H1 (cell line): ENCODE measurements around the gene GLRA1. TPM values are rescaled to one million over a fixed set of nuclear protein-coding genes. Genes with fewer than 3 reads are reported as not detected.

Experiments used
- BRCA1 ChIP-seq: IDR thresholded peaks from 2 replicates; pipeline ENCODE4 v1.6.1; 2012; ENCODE audit warnings: low read depth, low read length, improper control_type of control experiment
- CBX5 ChIP-seq: fragments of 300-800, 300-1000 bp; sonication (generic); IDR thresholded peaks from 2 replicates; pipeline ENCODE4 v1.7.1; 2016; ENCODE audit warnings: antibody characterized with exemption, low read length, low read depth
- CEBPB ChIP-seq: IDR thresholded peaks from 2 replicates; pipeline ENCODE4 v1.6.1; 2012; ENCODE audit warnings: low read depth, low read length
- CREB1 ChIP-seq: IDR thresholded peaks from 2 replicates; pipeline ENCODE4 v1.6.1; 2012; ENCODE audit warnings: inconsistent platforms
- JUN ChIP-seq: IDR thresholded peaks from 2 replicates; pipeline ENCODE4 v1.6.1; 2011; ENCODE audit warnings: low read depth, mild to moderate bottlenecking, improper control_type of control experiment, low read length
- KDM4A ChIP-seq: IDR thresholded peaks from one replicate; pipeline ENCODE4 v1.7.1; 2012; ENCODE audit warnings: low read depth, mild to moderate bottlenecking, moderate library complexity, low read length, inconsistent platforms; ENCODE audit not compliant: severe bottlenecking
- NANOG ChIP-seq: IDR thresholded peaks from 2 replicates; pipeline ENCODE4 v1.6.1; 2011; ENCODE audit warnings: low read length, low read depth, mild to moderate bottlenecking, inconsistent platforms; ENCODE audit not compliant: insufficient read depth, poor library complexity, severe bottlenecking
- POU5F1 ChIP-seq: IDR thresholded peaks from 2 replicates; pipeline ENCODE4 v1.6.1; 2011; ENCODE audit warnings: low read depth, mild to moderate bottlenecking, low read length, moderate library complexity
- RAD21 ChIP-seq, 2 experiments: IDR thresholded peaks in 1 of 2; conservative IDR thresholded peaks in 1 of 2; 2 replicates each; pipeline ENCODE4 v1.6.1; 2011; ENCODE audit warnings: low read depth in 2 of 2, low read length in 2 of 2, improper control_type of control experiment in 1 of 2, inconsistent platforms in 1 of 2, mild to moderate bottlenecking in 1 of 2, moderate library complexity in 1 of 2
- SIRT6 ChIP-seq: IDR thresholded peaks from one replicate; pipeline ENCODE4 v1.7.1; 2012; ENCODE audit warnings: low read length, inconsistent platforms
- TEAD4 ChIP-seq: IDR thresholded peaks from 2 replicates; pipeline ENCODE4 v1.6.1; 2012; ENCODE audit warnings: low read depth, low read length, inconsistent platforms, mixed read lengths
- polyA plus RNA-seq, 7 experiments: library from polyadenylated mRNA; depleted of rRNA in 3 of 7; stranded (reverse) in 5 of 7; unstranded in 2 of 7; fragments of >200 nt in 5 of 7; fragments of 200-250 nt in 2 of 7; gene quantifications; 1 replicate in 5 of 7; 2 replicates in 1 of 7; 4 replicates in 1 of 7; pipeline versions ENCODE4 v1.2.1 to v1.2.3, GENCODE V29; 2011 to 2013; ENCODE audit warnings: missing spikeins in 2 of 7, mixed read lengths in 2 of 7
- total RNA-seq: library from RNA; stranded (reverse); fragmentation: NEBNext Ultra II Directional; extraction: Animal tissue kit (Norgen Biotek cat#: 25700); gene quantifications from 2 replicates; pipeline ENCODE4 v1.2.1, GENCODE V29; 2021
- TF ChIP-seq, protein P1 (sequence below): IDR thresholded peaks from 2 replicates; pipeline ENCODE4 v1.6.1; 2011; ENCODE audit warnings: low read depth, mild to moderate bottlenecking, low read length; ENCODE audit not compliant: insufficient read depth
- TF ChIP-seq, protein P2 (sequence below): IDR thresholded peaks from 2 replicates; pipeline ENCODE4 v1.6.1; 2012; ENCODE audit warnings: inconsistent platforms
- TF ChIP-seq, protein P3 (sequence below), 3 experiments: IDR thresholded peaks; 1 replicate in 2 of 3; 2 replicates in 1 of 3; pipeline versions ENCODE4 v1.5.1 to v1.6.1; 2011; ENCODE audit warnings: low read length in 3 of 3, mild to moderate bottlenecking in 3 of 3, inconsistent platforms in 2 of 3, low read depth in 1 of 3, moderate library complexity in 1 of 3; ENCODE audit not compliant: insufficient read depth in 1 of 3; ENCODE audit errors: control extremely low read depth in 1 of 3

Gene GLRA1
- total and polyA plus RNA-seq, 2 of the 8 experiments (the other 6 are each of a cell fraction or from before 2014, with no cell fraction given), result not detected

DNA sequence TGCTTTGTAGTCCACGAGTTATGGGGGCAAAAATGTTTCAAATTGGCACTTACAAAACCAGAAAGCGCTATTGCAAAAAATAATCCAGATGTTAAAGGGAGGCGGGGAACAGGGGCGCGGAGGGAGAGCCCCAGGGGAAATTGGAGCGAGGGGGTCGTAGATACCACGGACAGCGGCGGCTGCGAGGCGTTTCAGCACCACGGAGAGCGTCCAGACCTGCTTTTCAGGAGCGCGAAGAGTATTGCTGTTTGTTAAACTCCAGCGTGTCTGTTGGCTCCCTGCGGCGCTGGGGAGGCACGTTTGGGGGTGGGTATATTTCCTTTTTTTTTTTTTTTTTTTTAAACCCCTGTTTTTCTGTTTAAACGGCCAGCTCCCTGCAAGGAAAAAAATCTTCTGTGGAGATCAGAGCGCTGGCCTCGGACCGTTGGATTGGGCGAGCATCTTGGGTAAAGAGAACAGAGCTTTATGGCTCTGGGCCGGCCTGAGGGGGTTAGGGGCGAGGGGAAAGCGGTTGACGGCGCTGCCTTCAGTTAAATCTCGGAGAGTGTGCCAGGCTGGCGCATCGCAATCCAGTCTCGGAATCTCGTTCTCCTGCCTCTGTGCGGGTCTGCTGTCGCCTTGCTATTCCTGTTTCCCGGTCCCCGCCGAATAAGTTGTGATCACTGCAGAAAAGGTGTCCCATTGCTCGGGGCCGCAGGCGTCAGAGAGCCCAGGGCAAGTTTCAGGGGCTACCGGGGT lies at the start of gene GLRA1 (continued):
- no peak for TF ChIP-seq NANOG
- no peak for TF ChIP-seq JUN
- peak; percentile 11 to 18; a peak in 3 of 4 replicates for TF ChIP-seq RAD21 (IDR thresholded peaks at IDR 0.05 in 1 of 2, conservative IDR thresholded peaks at IDR 0.05 in 1 of 2; ENCODE audit: low read depth in 2 of 2, low read length in 2 of 2)
- TF ChIP-seq KDM4A, result no peak
- TF ChIP-seq CBX5, result no peak
- no peak for TF ChIP-seq BRCA1
- no peak for TF ChIP-seq SIRT6
- peak; percentile 8; the same call in 1 of the 2 replicates for TF ChIP-seq TEAD4
- no peak for TF ChIP-seq CEBPB
- TF ChIP-seq, protein P1, sequence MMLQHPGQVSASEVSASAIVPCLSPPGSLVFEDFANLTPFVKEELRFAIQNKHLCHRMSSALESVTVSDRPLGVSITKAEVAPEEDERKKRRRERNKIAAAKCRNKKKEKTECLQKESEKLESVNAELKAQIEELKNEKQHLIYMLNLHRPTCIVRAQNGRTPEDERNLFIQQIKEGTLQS, result no peak
- TF ChIP-seq, protein P2, sequence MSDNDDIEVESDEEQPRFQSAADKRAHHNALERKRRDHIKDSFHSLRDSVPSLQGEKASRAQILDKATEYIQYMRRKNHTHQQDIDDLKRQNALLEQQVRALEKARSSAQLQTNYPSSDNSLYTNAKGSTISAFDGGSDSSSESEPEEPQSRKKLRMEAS, result peak; percentile 74
- TF ChIP-seq, protein P3, sequence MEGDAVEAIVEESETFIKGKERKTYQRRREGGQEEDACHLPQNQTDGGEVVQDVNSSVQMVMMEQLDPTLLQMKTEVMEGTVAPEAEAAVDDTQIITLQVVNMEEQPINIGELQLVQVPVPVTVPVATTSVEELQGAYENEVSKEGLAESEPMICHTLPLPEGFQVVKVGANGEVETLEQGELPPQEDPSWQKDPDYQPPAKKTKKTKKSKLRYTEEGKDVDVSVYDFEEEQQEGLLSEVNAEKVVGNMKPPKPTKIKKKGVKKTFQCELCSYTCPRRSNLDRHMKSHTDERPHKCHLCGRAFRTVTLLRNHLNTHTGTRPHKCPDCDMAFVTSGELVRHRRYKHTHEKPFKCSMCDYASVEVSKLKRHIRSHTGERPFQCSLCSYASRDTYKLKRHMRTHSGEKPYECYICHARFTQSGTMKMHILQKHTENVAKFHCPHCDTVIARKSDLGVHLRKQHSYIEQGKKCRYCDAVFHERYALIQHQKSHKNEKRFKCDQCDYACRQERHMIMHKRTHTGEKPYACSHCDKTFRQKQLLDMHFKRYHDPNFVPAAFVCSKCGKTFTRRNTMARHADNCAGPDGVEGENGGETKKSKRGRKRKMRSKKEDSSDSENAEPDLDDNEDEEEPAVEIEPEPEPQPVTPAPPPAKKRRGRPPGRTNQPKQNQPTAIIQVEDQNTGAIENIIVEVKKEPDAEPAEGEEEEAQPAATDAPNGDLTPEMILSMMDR (IDR thresholded peaks at IDR 0.05; ENCODE audit: control extremely low read depth in 1 of 3, insufficient read depth in 1 of 3, low read depth in 1 of 3, low read length in 3 of 3), result no peak
- TF ChIP-seq POU5F1, result no peak
- peak; percentile 79 for TF ChIP-seq CREB1
